OCI-LY7 (cell line): ENCODE measurements around the gene HSD17B3.

ENCODE experiments used
- CTCF ChIP-seq: fragments of 200-600 bp; sonication (generic); conservative IDR thresholded peaks from 2 replicates; pipeline ENCODE4 v1.5.1; 2014; ENCODE audit warnings: mild to moderate bottlenecking, antibody characterized with exemption, low read length, moderate library complexity, mixed read lengths
- EZH2phosphoT487 ChIP-seq: fragments of 200-600 bp; sonication (generic); IDR thresholded peaks from 2 replicates; pipeline ENCODE4 v1.6.1; 2018; ENCODE audit warnings: low read depth, borderline replicate concordance, mild to moderate bottlenecking, mixed run types, antibody characterized with exemption, low read length, moderate library complexity, mixed read lengths

GRCh38 chr9:96201140-96201539, 100.8 kb downstream of the HSD17B3 start:
- TF ChIP-seq CTCF (no peak), EZH2phosphoT487 (no peak)
